Panc1 (cell line): ENCODE data around the gene CCDC83. TPM values are rescaled to one million over a fixed set of nuclear protein-coding genes. Genes with fewer than 3 reads are reported as not detected.
"Not testable (repeated sequence)": the region's sequence is repeated elsewhere in the genome, so short reads cannot be mapped to it uniquely, and the experiment has no call there.

Experiments
- ATAC-seq: fragments of 200-7000 bp; cut with Tn5 transposase; 2 replicates; pipeline ENCODE4 v1.9.1; 2020; ENCODE audit warnings: mild to moderate bottlenecking, moderate library complexity
- BruUV-seq: library from RNA; stranded (reverse); fragments of 400-500 nt; replicated peaks from 2 replicates; lab custom pipeline; 2021; lab: Mats Ljungman, UMichigan
- CTCF ChIA-PET: fragments of 300-600 bp; sonication (Branson Sonifier 250); formaldehyde crosslinking; loops from one replicate; lab custom pipeline; 2022; ENCODE audit warnings: antibody characterized with exemption; lab: Charles Lee
- POLR2A ChIA-PET: fragments of 300-600 bp; sonication (Branson Sonifier 250); formaldehyde crosslinking; loops from one replicate; lab custom pipeline; 2022; ENCODE audit warnings: antibody characterized with exemption; lab: Charles Lee
- DNase-seq: peaks from one replicate; pipeline ENCODE4 v3.0.0-alpha.2; 2010; ENCODE audit warnings: low read depth, low spot score
- H3K27ac ChIP-seq: 2 replicates; pipeline ENCODE4 v1.5.1; 2011; ENCODE audit warnings: mild to moderate bottlenecking, low read length, inconsistent platforms
- H3K27me3 ChIP-seq: fragments of 200-500 bp; sonication (Bioruptor generic); 2 replicates; pipeline ENCODE4 v1.6.0; 2014; ENCODE audit warnings: low read length, inconsistent platforms; ENCODE audit not compliant: control insufficient read depth, insufficient read depth
- H3K36me3 ChIP-seq: fragments of 200-500 bp; sonication (Bioruptor generic); 2 replicates; pipeline ENCODE4 v1.5.1; 2014; ENCODE audit warnings: inconsistent platforms, mild to moderate bottlenecking, low read length, moderate library complexity; ENCODE audit not compliant: control insufficient read depth, insufficient read depth
- H3K4me1 ChIP-seq: 2 replicates; pipeline ENCODE4 v1.5.1; 2011; ENCODE audit warnings: inconsistent platforms, mild to moderate bottlenecking, low read length, moderate library complexity; ENCODE audit not compliant: control insufficient read depth, insufficient read depth
- H3K4me3 ChIP-seq, 2 experiments: 2 replicates each; pipeline ENCODE4 v1.5.1; 2011 to 2012; ENCODE audit warnings: low read depth in 2 of 2, low read length in 2 of 2, mild to moderate bottlenecking in 2 of 2, inconsistent platforms in 1 of 2, moderate library complexity in 1 of 2
- H3K9me3 ChIP-seq: fragments of 200-500 bp; sonication (Bioruptor generic); 2 replicates; pipeline ENCODE4 v1.5.1; 2014; ENCODE audit warnings: low read depth, mild to moderate bottlenecking, inconsistent platforms, low read length, moderate library complexity; ENCODE audit not compliant: control insufficient read depth, insufficient read depth
- CTCF ChIP-seq: fragments of 450-650 bp; IDR thresholded peaks from 2 replicates; pipeline ENCODE4 v1.5.1; 2017; ENCODE audit warnings: mild to moderate bottlenecking
- POLR2AphosphoS5 ChIP-seq: IDR thresholded peaks from 2 replicates; pipeline ENCODE4 v1.6.1; 2012; ENCODE audit warnings: mild to moderate bottlenecking, low read depth, low read length, moderate library complexity
- REST ChIP-seq, 2 experiments: IDR thresholded peaks; 2 replicates each; pipeline ENCODE4 v1.6.1; 2011 to 2012; ENCODE audit warnings: low read depth in 2 of 2, control low read depth in 1 of 2, low read length in 1 of 2, mild to moderate bottlenecking in 1 of 2, moderate library complexity in 1 of 2; ENCODE audit not compliant: insufficient read depth in 1 of 2
- SIN3A ChIP-seq: IDR thresholded peaks from 2 replicates; pipeline ENCODE4 v1.6.1; 2012; ENCODE audit warnings: low read depth, mild to moderate bottlenecking, low read length, moderate library complexity, borderline replicate concordance; ENCODE audit not compliant: insufficient read depth
- TCF7L2 ChIP-seq: IDR thresholded peaks from 2 replicates; pipeline ENCODE4 v1.6.1; 2011; ENCODE audit warnings: mild to moderate bottlenecking, low read depth, low read length, inconsistent platforms
- in situ Hi-C: cut with HindIII; loops from 2 replicates; pipeline ENCODE4 v1.10.0; 2016; ENCODE audit warnings: low sequenced_read_pairs, low pct_unique_long_range_greater_than_20kb
- intact Hi-C: fragments of 100-400 bp; cut with micrococcal nuclease; formaldehyde crosslinking; loops from one replicate; pipeline ENCODE4 v1.10.0; 2022; ENCODE audit not compliant: unreplicated experiment
- total RNA-seq: library from RNA; stranded (reverse); gene quantifications from one replicate; pipeline ENCODE4 v1.2.1, GENCODE V29; 2021; ENCODE audit not compliant: unreplicated experiment

Gene CCDC83
- total RNA-seq, 1 experiment from 2014 or later, result not detected

GRCh38 chr11:85951428-85952107 lies 96.4 kb downstream of the CCDC83 start:
- DNase-seq (no peak), ATAC-seq (no peak)
- in situ Hi-C loops, result no loop called here
- Histone ChIP-seq H3K4me3 (no peak overlapping the region), H3K27ac (no peak overlapping the region), H3K9me3 (no peaks in the 10 kb centered on the region), H3K36me3 (0 out of 2 replicates have a peak, but pooled peaks cover 4% of the 10 kb centered on the region), H3K4me1 (no peaks in the 10 kb centered on the region), H3K27me3 (no peaks in the 10 kb centered on the region)
- ChIA-PET CTCF (no interaction called here), POLR2A (no interaction called here)
- BruUV-seq, result no TSS peak
- intact Hi-C loops, result no loop called here
- no peak for TF ChIP-seq SIN3A
- peak; percentile 52; the same call in 1 of the 2 replicates for TF ChIP-seq POLR2AphosphoS5

- H3K4me3 ChIP-seq, H3K4me1 ChIP-seq, ATAC-seq, DNase-seq, H3K36me3 ChIP-seq, CTCF ChIA-PET, H3K27ac ChIP-seq, BruUV-seq, H3K27me3 ChIP-seq, POLR2A ChIA-PET, intact Hi-C loops, in situ Hi-C loops, H3K9me3 ChIP-seq: not testable (repeated sequence)
These were observed 96.9 kb downstream of the CCDC83 start for GRCh38 chr11:85952108-85952485.

DNA sequence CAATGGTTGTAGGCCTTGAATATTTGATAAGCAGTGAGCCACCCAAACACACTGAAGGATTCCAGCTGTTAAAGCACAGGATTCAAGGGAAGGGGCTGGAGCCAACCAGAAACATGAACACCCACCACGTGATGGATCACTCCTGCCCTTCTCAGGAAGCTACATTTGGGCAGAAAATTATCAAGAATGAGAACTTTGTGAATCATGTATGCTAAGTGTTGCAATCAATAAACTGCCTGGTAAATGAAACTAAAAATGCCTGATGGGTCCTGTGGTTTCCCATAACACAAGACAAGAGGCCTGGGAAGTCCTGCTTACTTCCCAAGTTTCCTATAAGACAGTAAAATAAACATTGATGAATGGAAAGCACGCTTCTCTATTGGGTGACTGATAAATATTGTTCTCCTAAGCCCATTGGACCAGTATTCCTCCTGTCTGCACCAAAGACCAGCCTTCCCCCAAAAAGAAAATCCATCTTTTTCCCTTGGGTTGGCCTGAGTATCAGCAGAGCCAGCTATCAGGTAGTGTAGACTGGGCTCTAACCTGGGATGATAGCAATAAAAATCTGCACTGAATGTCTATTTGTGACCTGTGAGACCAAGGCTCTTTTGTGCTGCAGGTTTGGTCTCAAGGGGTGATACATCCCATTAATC lies 98.4 kb downstream of the CCDC83 start:
- no TSS peak for BruUV-seq
- in situ Hi-C loops, result no loop called here

More for the DNA sequence above, 98.4 kb downstream of the CCDC83 start:
- ATAC-seq (no peak), DNase-seq (no peak)
- no peak overlapping the region for H3K27ac ChIP-seq
- no peak overlapping the region for H3K4me3 ChIP-seq
- intact Hi-C loops, result no loop called here
- peaks cover 15% of the 10 kb centered on the region; the same call in 1 of the 2 replicates for H3K36me3 ChIP-seq
- CTCF ChIA-PET, result no interaction called here
- H3K27me3 ChIP-seq, result no peaks in the 10 kb centered on the region
- no peaks in the 10 kb centered on the region for H3K9me3 ChIP-seq
- POLR2A ChIA-PET, result no interaction called here
- no peak for TF ChIP-seq REST (IDR thresholded peaks at IDR 0.05; ENCODE audit: insufficient read depth in 1 of 2, low read depth in 2 of 2, low read length in 1 of 2)
- TF ChIP-seq POLR2AphosphoS5, result no peak
- no peak for TF ChIP-seq TCF7L2
- TF ChIP-seq SIN3A, result no peak
- TF ChIP-seq CTCF, result no peak
- H3K4me1 ChIP-seq, result no peaks in the 10 kb centered on the region
